PC-9 (cell line): Measurements from ENCODE around the gene INPP5F. TPM values are rescaled to one million over a fixed set of nuclear protein-coding genes. Genes with fewer than 3 reads are reported as not detected.

ENCODE experiments used
- BruUV-seq: library from RNA; stranded (reverse); fragments of 400-500 nt; replicated peaks from 2 replicates; lab custom pipeline; 2021; lab: Mats Ljungman, UMichigan
- CTCF ChIA-PET: fragments of 300-600 bp; sonication (Branson Sonifier 250); formaldehyde crosslinking; loops from one replicate; lab custom pipeline; 2022; ENCODE audit warnings: antibody characterized with exemption; lab: Charles Lee
- POLR2A ChIA-PET: fragments of 300-600 bp; sonication (Branson Sonifier 250); formaldehyde crosslinking; loops from one replicate; lab custom pipeline; 2022; ENCODE audit warnings: antibody characterized with exemption; ENCODE audit not compliant: unreplicated experiment; lab: Charles Lee
- DNase-seq, 2 experiments: peaks; one replicate each; pipeline versions ENCODE4 v3.0.0 to v3.0.0-alpha.2; 2015 to 2022; ENCODE audit warnings: mixed read lengths in 1 of 2
- H2AFZ ChIP-seq: fragments of 200-600 bp; sonication (generic); 2 replicates; pipeline ENCODE4 v1.8.1; 2017; ENCODE audit warnings: antibody characterized with exemption
- H3F3A ChIP-seq: fragments of 200-600 bp; sonication (generic); 2 replicates; pipeline ENCODE4 v1.8.1; 2017; ENCODE audit warnings: antibody characterized with exemption, mild to moderate bottlenecking, low read depth; ENCODE audit not compliant: insufficient read depth
- H3K27ac ChIP-seq: fragments of 200-600 bp; sonication (generic); 2 replicates; pipeline ENCODE4 v1.6.1; 2016; ENCODE audit warnings: mixed run types
- H3K27me3 ChIP-seq: fragments of 200-600 bp; sonication (generic); 2 replicates; pipeline ENCODE4 v1.6.1; 2016; ENCODE audit warnings: low read depth, mixed run types; ENCODE audit not compliant: insufficient read depth
- H3K36me3 ChIP-seq: fragments of 200-600 bp; sonication (generic); 2 replicates; pipeline ENCODE4 v1.6.1; 2016; ENCODE audit warnings: low read depth, mixed run types
- H3K4me1 ChIP-seq: fragments of 200-600 bp; sonication (generic); replicated peaks from 2 replicates; pipeline ENCODE4 v1.6.1; 2016; ENCODE audit warnings: mixed run types; ENCODE audit not compliant: insufficient read depth
- H3K4me2 ChIP-seq: fragments of 200-600 bp; sonication (generic); 2 replicates; pipeline ENCODE4 v1.6.1; 2017; ENCODE audit warnings: mixed run types
- H3K4me3 ChIP-seq: fragments of 200-600 bp; sonication (generic); 2 replicates; pipeline ENCODE4 v1.6.1; 2016; ENCODE audit warnings: mixed run types
- H3K79me2 ChIP-seq: fragments of 200-600 bp; sonication (generic); 2 replicates; pipeline ENCODE4 v1.6.1; 2017; ENCODE audit warnings: low read depth, mixed run types
- H3K9me2 ChIP-seq: fragments of 200-600 bp; sonication (generic); 2 replicates; pipeline ENCODE4 v1.8.1; 2017; ENCODE audit warnings: mild to moderate bottlenecking; ENCODE audit not compliant: insufficient read depth
- H3K9me3 ChIP-seq: fragments of 200-600 bp; sonication (generic); 2 replicates; pipeline ENCODE4 v1.8.1; 2016; ENCODE audit warnings: low read depth; ENCODE audit not compliant: insufficient read depth
- H4K20me1 ChIP-seq: fragments of 200-600 bp; sonication (generic); 2 replicates; pipeline ENCODE4 v1.8.1; 2017; ENCODE audit not compliant: insufficient read depth
- CTCF ChIP-seq: fragments of 200-600 bp; sonication (generic); conservative IDR thresholded peaks from 2 replicates; pipeline ENCODE4 v1.6.1; 2017; ENCODE audit warnings: mixed run types, antibody characterized with exemption, mild to moderate bottlenecking, moderate library complexity
- EZH2 ChIP-seq: fragments of 200-600 bp; sonication (generic); IDR thresholded peaks from 2 replicates; pipeline ENCODE4 v1.8.0; 2017; ENCODE audit warnings: antibody characterized with exemption, low read depth
- intact Hi-C: fragments of 100-400 bp; cut with micrococcal nuclease; formaldehyde crosslinking; loops from one replicate; pipeline ENCODE4 v1.10.0; 2022; ENCODE audit not compliant: unreplicated experiment
- total RNA-seq: library from RNA; stranded (reverse); gene quantifications from 2 replicates; pipeline ENCODE4 v1.2.3, GENCODE V29; 2021

INPP5F gene
- total RNA-seq, 1 experiment from 2014 or later, result 11.4 TPM

- H3F3A ChIP-seq, result peaks cover 37% of the 10 kb centered on the region
- H4K20me1 ChIP-seq, result no peaks in the 10 kb centered on the region
- peak overlapping the region; percentile 81 for H3K4me2 ChIP-seq
- no peaks in the 10 kb centered on the region for H3K36me3 ChIP-seq
- peak overlapping the region; percentile 93 for H3K27ac ChIP-seq
- ChIA-PET CTCF (interaction anchor here (0.6 to 1.2 kb wide), 3 partner anchors 50 to 172 kb away, joined by 4 to 5 read pairs (median 4); no protein-coding TSS in a partner anchor), POLR2A (interaction anchor here (0.6 kb wide), 1 partner anchor 162 kb away, joined by 3 read pairs; no protein-coding TSS in a partner anchor)
- H3K4me1 ChIP-seq, result peaks cover 30% of the 10 kb centered on the region
- TSS peak; percentile 60 for BruUV-seq
- H3K27me3 ChIP-seq, result no peaks in the 10 kb centered on the region
- peak overlapping the region; percentile 63 for H2AFZ ChIP-seq
- H3K9me2 ChIP-seq, result no peaks in the 10 kb centered on the region
- no peaks in the 10 kb centered on the region for H3K9me3 ChIP-seq
- intact Hi-C loops, result loop anchor here (1.0 to 2.0 kb wide), 4 partner anchors 38 to 171 kb away; no protein-coding TSS in a partner anchor
- DNase-seq, result no peak
- no peaks in the 10 kb centered on the region for H3K79me2 ChIP-seq
- peak overlapping the region; percentile 50; the same call in 1 of the 2 replicates for H3K4me3 ChIP-seq
- no peak for TF ChIP-seq CTCF
- no peak for TF ChIP-seq EZH2
Observed at GRCh38 chr10:119687192-119688032, 38.4 kb upstream of the INPP5F start.

- Histone ChIP-seq H3K4me2 (peak overlapping the region; percentile 81; the same call in 1 of the 2 replicates), H3K27me3 (no peaks in the 10 kb centered on the region), H3K79me2 (no peaks in the 10 kb centered on the region), H3K9me2 (no peaks in the 10 kb centered on the region), H3K36me3 (no peaks in the 10 kb centered on the region), H3K4me3 (no peak overlapping the region), H3K27ac (peak overlapping the region; percentile 93), H3K4me1 (peaks cover 23% of the 10 kb centered on the region), H4K20me1 (no peaks in the 10 kb centered on the region), H3K9me3 (no peaks in the 10 kb centered on the region), H2AFZ (no peak overlapping the region), H3F3A (peaks cover 30% of the 10 kb centered on the region)
- intact Hi-C loops, result no loop called here
- CTCF ChIA-PET, result interaction anchor here (1.0 kb wide), 1 partner anchor 171 kb away, joined by 5 read pairs; no protein-coding TSS in a partner anchor
- POLR2A ChIA-PET, result interaction anchor here (0.6 kb wide), 1 partner anchor 161 kb away, joined by 3 read pairs; no protein-coding TSS in a partner anchor
- no peak for TF ChIP-seq CTCF
- TF ChIP-seq EZH2, result no peak
- DNase-seq, result no peak
- BruUV-seq, result no TSS peak
Observed at GRCh38 chr10:119688033-119688508, 37.8 kb upstream of the INPP5F start.

- H3K27ac ChIP-seq, result no peak overlapping the region
- CTCF ChIA-PET, result interaction anchor here (0.7 kb wide), 1 partner anchor 176 kb away, joined by 15 read pairs; no protein-coding TSS in a partner anchor
- no peaks in the 10 kb centered on the region for H4K20me1 ChIP-seq
- POLR2A ChIA-PET, result no interaction called here
- H3K27me3 ChIP-seq, result no peaks in the 10 kb centered on the region
- TF ChIP-seq EZH2, result no peak
- no peak for TF ChIP-seq CTCF
- H3K4me2 ChIP-seq, result no peak overlapping the region
- no peak for DNase-seq
- no peaks in the 10 kb centered on the region for H3K36me3 ChIP-seq
- peaks cover 27% of the 10 kb centered on the region for H3F3A ChIP-seq
- H3K9me3 ChIP-seq, result no peaks in the 10 kb centered on the region
- H3K4me3 ChIP-seq, result no peak overlapping the region
- no peak overlapping the region for H2AFZ ChIP-seq
- intact Hi-C loops, result no loop called here
- no TSS peak for BruUV-seq
- peaks cover 23% of the 10 kb centered on the region for H3K4me1 ChIP-seq
- no peaks in the 10 kb centered on the region for H3K9me2 ChIP-seq
- H3K79me2 ChIP-seq, result no peaks in the 10 kb centered on the region
Observed at GRCh38 chr10:119689016-119689580, 36.8 kb upstream of the INPP5F start.
